DND-41 (cell line): ENCODE data around the gene FBXO46.
"Not testable (repeated sequence)": the region's sequence is repeated elsewhere in the genome, so short reads cannot be mapped to it uniquely, and the experiment has no call there.

Experiments used
- ATAC-seq: fragments of 200-7000 bp; cut with Tn5 transposase; 3 replicates; pipeline ENCODE4 v1.9.1; 2021; ENCODE audit warnings: low read depth; ENCODE audit not compliant: insufficient read depth
- DNase-seq: peaks from one replicate; pipeline ENCODE4 v3.0.0-alpha.2; 2020
- H2AFZ ChIP-seq: 2 replicates; pipeline ENCODE4 v1.6.0; 2012; ENCODE audit warnings: low read depth, low read length
- H3K27ac ChIP-seq: 2 replicates; pipeline ENCODE4 v1.5.1; 2012; ENCODE audit warnings: low read length, inconsistent platforms
- H3K27me3 ChIP-seq: fragments of 200-600 bp; sonication (generic); 2 replicates; pipeline ENCODE4 v1.6.0; 2012; ENCODE audit warnings: low read length, mild to moderate bottlenecking, inconsistent platforms; ENCODE audit not compliant: insufficient read depth, poor library complexity
- H3K36me3 ChIP-seq: 2 replicates; pipeline ENCODE4 v1.5.1; 2012; ENCODE audit warnings: low read length, inconsistent platforms; ENCODE audit not compliant: insufficient read depth
- H3K4me1 ChIP-seq: 2 replicates; pipeline ENCODE4 v1.5.1; 2012; ENCODE audit warnings: mild to moderate bottlenecking, low read length; ENCODE audit not compliant: insufficient read depth
- H3K4me2 ChIP-seq: 2 replicates; pipeline ENCODE4 v1.6.0; 2012; ENCODE audit warnings: mild to moderate bottlenecking, moderate library complexity, low read length, inconsistent platforms; ENCODE audit not compliant: insufficient read depth
- H3K4me3 ChIP-seq, 2 experiments: fragments of 200-600 bp in 1 of 2; shearing (Covaris generic) in 1 of 2; 2 replicates each; pipeline ENCODE4 v1.5.1; 2012 to 2016; ENCODE audit warnings: inconsistent platforms in 2 of 2, low read length in 2 of 2, mild to moderate bottlenecking in 2 of 2, low read depth in 1 of 2, moderate library complexity in 1 of 2
- H3K79me2 ChIP-seq: 2 replicates; pipeline ENCODE4 v1.6.0; 2012; ENCODE audit warnings: low read length, inconsistent platforms; ENCODE audit not compliant: insufficient read depth
- H3K9ac ChIP-seq: 2 replicates; pipeline ENCODE4 v1.6.0; 2012; ENCODE audit warnings: low read depth, mild to moderate bottlenecking, inconsistent platforms, low read length, moderate library complexity
- H3K9me3 ChIP-seq: 2 replicates; pipeline ENCODE4 v1.5.1; 2012; ENCODE audit warnings: low read length, moderate library complexity, mild to moderate bottlenecking, inconsistent platforms; ENCODE audit not compliant: insufficient read depth, severe bottlenecking
- H4K20me1 ChIP-seq: 2 replicates; pipeline ENCODE4 v1.6.0; 2012; ENCODE audit warnings: low read length; ENCODE audit not compliant: insufficient read depth
- EZH2 ChIP-seq: IDR thresholded peaks from 3 replicates; pipeline ENCODE4 v1.6.1; 2012; ENCODE audit warnings: borderline replicate concordance, low read depth, mild to moderate bottlenecking, moderate library complexity, low read length, inconsistent platforms; ENCODE audit not compliant: severe bottlenecking
- TF ChIP-seq, protein P1 (sequence below): IDR thresholded peaks from 2 replicates; pipeline ENCODE4 v1.5.1; 2012; ENCODE audit warnings: borderline replicate concordance, low read length, moderate library complexity, mild to moderate bottlenecking; ENCODE audit not compliant: poor library complexity, severe bottlenecking; ENCODE audit errors: extremely low read depth

The FBXO46 gene

DNA sequence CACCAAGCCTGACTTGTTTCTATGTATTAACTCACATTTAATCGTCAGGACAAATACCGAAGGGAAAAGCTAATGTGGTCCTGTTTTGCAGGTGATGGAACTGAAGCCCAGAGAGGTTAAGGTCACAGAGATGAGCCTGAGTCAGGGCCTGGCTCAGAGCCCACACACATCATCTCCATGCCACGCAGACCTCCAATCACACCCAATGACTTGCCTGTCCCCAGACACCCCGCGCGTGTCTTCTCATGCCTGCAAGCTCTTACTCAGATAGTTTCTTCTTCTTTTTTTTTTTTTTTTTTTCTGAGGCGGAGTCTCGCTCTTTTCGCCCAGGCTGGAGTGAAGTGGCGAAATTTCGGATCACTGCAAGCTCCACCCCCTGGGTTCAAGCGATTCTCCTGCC, 21.9 kb upstream of the FBXO46 start:
- Histone ChIP-seq H3K9me3 (no peaks in the 10 kb centered on the region), H3K79me2 (no peaks in the 10 kb centered on the region), H3K27ac (no peak overlapping the region), H3K9ac (no peak overlapping the region), H3K36me3 (no peaks in the 10 kb centered on the region), H3K4me3 (no peak overlapping the region), H4K20me1 (no peaks in the 10 kb centered on the region), H3K27me3 (no peaks in the 10 kb centered on the region), H3K4me2 (no peak overlapping the region), H2AFZ (no peak overlapping the region), H3K4me1 (no peaks in the 10 kb centered on the region)
- TF ChIP-seq, protein P1, sequence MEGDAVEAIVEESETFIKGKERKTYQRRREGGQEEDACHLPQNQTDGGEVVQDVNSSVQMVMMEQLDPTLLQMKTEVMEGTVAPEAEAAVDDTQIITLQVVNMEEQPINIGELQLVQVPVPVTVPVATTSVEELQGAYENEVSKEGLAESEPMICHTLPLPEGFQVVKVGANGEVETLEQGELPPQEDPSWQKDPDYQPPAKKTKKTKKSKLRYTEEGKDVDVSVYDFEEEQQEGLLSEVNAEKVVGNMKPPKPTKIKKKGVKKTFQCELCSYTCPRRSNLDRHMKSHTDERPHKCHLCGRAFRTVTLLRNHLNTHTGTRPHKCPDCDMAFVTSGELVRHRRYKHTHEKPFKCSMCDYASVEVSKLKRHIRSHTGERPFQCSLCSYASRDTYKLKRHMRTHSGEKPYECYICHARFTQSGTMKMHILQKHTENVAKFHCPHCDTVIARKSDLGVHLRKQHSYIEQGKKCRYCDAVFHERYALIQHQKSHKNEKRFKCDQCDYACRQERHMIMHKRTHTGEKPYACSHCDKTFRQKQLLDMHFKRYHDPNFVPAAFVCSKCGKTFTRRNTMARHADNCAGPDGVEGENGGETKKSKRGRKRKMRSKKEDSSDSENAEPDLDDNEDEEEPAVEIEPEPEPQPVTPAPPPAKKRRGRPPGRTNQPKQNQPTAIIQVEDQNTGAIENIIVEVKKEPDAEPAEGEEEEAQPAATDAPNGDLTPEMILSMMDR = no peak
- TF ChIP-seq EZH2 = no peak
- DNase-seq (no peak), ATAC-seq (no peak)

DNA sequence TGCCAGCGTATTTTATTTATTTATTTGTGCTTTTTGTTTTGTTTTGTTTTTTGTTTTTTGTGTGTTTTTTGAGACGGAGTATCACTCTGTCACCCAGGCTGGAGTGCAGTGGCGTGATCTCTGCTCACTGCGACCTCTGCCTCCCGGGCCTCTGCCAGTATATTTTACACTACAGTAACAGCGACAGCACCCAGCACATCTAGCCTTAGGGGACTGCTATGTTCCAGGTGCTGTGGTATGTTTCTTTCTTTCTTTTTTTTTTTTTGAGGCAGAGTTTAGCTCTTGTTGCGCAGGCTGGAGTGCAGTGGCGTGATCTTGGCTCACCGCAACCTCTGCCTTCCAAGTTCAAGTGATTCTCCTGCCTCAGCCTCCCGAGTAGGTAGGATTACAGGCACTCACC, 20.8 kb upstream of the FBXO46 start:
- not testable (repeated sequence) for ATAC-seq, H3K79me2 ChIP-seq, H3K4me3 ChIP-seq, H3K36me3 ChIP-seq, DNase-seq, H3K27me3 ChIP-seq, H3K27ac ChIP-seq, H3K9ac ChIP-seq, H3K9me3 ChIP-seq, H3K4me2 ChIP-seq, H3K4me1 ChIP-seq, H4K20me1 ChIP-seq, H2AFZ ChIP-seq

DNA sequence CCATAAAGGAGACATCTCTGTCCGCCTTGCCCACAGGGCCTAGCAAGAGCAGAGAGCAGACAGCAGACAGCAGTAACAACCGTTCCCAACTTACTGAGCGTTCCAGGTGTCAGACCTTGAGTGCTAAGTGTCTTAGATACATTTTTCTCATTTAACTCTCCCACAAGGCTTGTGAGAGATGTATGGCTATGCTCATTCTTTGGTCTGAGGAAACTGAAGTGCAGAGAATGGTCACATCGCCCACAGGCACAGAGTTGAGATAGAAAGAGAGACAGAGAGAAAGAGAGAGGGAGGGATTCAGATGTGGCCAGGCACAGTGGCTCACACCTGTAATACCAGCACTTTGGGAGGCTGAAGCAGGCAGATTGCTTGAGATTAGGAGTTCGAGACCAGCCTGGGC, 16.8 kb upstream of the FBXO46 start:
- H3K9ac ChIP-seq = no peak overlapping the region
- no peaks in the 10 kb centered on the region for H3K79me2 ChIP-seq
- H3K4me1 ChIP-seq = no peaks in the 10 kb centered on the region
- no peaks in the 10 kb centered on the region for H3K36me3 ChIP-seq
- peaks cover 14% of the 10 kb centered on the region for H3K27me3 ChIP-seq
- ATAC-seq = no peak
- no peak overlapping the region for H3K27ac ChIP-seq
- no peak for TF ChIP-seq EZH2
- TF ChIP-seq, protein P1 = no peak
- no peak overlapping the region for H2AFZ ChIP-seq
- H3K4me3 ChIP-seq = no peak overlapping the region
- H3K9me3 ChIP-seq = no peaks in the 10 kb centered on the region
- no peak overlapping the region for H3K4me2 ChIP-seq
- DNase-seq = no peak
- no peaks in the 10 kb centered on the region for H4K20me1 ChIP-seq

DNA sequence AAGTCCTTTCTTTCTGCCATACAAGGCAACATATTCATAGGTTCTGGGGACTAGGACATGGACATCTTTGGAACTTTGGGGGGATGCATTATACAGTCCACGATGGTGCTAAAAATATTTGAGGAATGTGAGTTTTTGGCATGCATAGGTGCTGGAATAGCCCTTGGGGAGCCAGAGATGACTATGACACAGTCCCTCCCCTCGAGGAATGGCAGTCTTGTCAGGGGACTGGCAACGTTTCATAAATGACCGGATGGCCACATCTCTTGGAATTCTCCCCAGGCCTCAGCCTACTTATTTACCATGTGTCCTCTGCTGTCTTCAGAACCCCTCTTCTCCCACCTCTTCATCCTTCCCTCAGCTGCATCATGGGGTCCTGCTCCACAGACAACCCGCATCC, 16.2 kb upstream of the FBXO46 start:
- Histone ChIP-seq H4K20me1 (no peaks in the 10 kb centered on the region), H3K4me3 (no peak overlapping the region), H3K4me2 (no peak overlapping the region), H3K27me3 (peaks cover 14% of the 10 kb centered on the region), H3K9ac (no peak overlapping the region), H3K9me3 (no peaks in the 10 kb centered on the region), H3K27ac (no peak overlapping the region), H3K36me3 (no peaks in the 10 kb centered on the region), H3K79me2 (no peaks in the 10 kb centered on the region), H2AFZ (no peak overlapping the region), H3K4me1 (no peaks in the 10 kb centered on the region)
- ATAC-seq (no peak), DNase-seq (no peak)
- no peak for TF ChIP-seq EZH2
- TF ChIP-seq, protein P1 = no peak
